SK-N-SH (cell line): Measurements from ENCODE around the gene SNRPE. TPM values are rescaled to one million over a fixed set of nuclear protein-coding genes. Genes with fewer than 3 reads are reported as not detected.
"Not testable (repeated sequence)": the region's sequence is repeated elsewhere in the genome, so short reads cannot be mapped to it uniquely, and the experiment has no call there.

Source experiments
- CTCF ChIA-PET: fragments of 300-600, 350-600 bp; formaldehyde crosslinking; extraction: SDS; loops from one replicate; lab custom pipeline; 2021; lab: Yijun Ruan, JAX
- POLR2A ChIA-PET: fragments of 350-600 bp; sonication (Branson Sonifier 250); formaldehyde crosslinking; extraction: SDS; loops from one replicate; lab custom pipeline; 2020; ENCODE audit warnings: antibody characterized with exemption, inconsistent platforms; lab: Yijun Ruan, JAX
- DNase-seq: peaks from one replicate; pipeline ENCODE4 v3.0.0; 2012
- H2AFZ ChIP-seq: fragments of 200-600 bp; sonication (generic); 2 replicates; pipeline ENCODE4 v1.8.1; 2016; ENCODE audit warnings: antibody characterized with exemption, mild to moderate bottlenecking, low read depth
- H3F3A ChIP-seq: fragments of 200-600 bp; sonication (generic); replicated peaks from 2 replicates; pipeline ENCODE3; 2016; ENCODE audit warnings: antibody characterized with exemption, mild to moderate bottlenecking; ENCODE audit not compliant: insufficient read depth
- H3K27ac ChIP-seq, 2 experiments: fragments of 200-500 bp in 1 of 2; fragments of 200-600 bp in 1 of 2; sonication (Bioruptor generic) in 1 of 2; sonication (generic), shearing (Covaris generic) in 1 of 2; 2 replicates each; pipeline versions ENCODE4 v1.5.1 to v1.6.1; 2014 to 2016; ENCODE audit warnings: low read depth in 2 of 2, inconsistent platforms in 1 of 2, low read length in 1 of 2, mild to moderate bottlenecking in 1 of 2, mixed read lengths in 1 of 2
- H3K27me3 ChIP-seq: fragments of 200-600 bp; sonication (generic), shearing (Covaris generic); 2 replicates; pipeline ENCODE4 v1.6.1; 2016; ENCODE audit warnings: mixed run types; ENCODE audit not compliant: insufficient read depth
- H3K36me3 ChIP-seq, 2 experiments: fragments of 200-500 bp in 1 of 2; fragments of 200-600 bp in 1 of 2; sonication (Bioruptor generic) in 1 of 2; sonication (generic) in 1 of 2; replicated peaks in 1 of 2; 2 replicates each; pipeline versions ENCODE3 to v1.5.1; 2014 to 2016; ENCODE audit warnings: low read length in 1 of 2, mild to moderate bottlenecking in 1 of 2; ENCODE audit not compliant: insufficient read depth in 2 of 2, control insufficient read depth in 1 of 2
- H3K4me1 ChIP-seq, 2 experiments: fragments of 200-500 bp in 1 of 2; fragments of 200-600 bp in 1 of 2; sonication (Bioruptor generic) in 1 of 2; sonication (generic), shearing (Covaris generic) in 1 of 2; 2 replicates each; pipeline versions ENCODE4 v1.5.1 to v1.6.1; 2014 to 2016; ENCODE audit warnings: low read depth in 1 of 2, low read length in 1 of 2, mixed run types in 1 of 2; ENCODE audit not compliant: insufficient read depth in 2 of 2, control insufficient read depth in 1 of 2
- H3K4me2 ChIP-seq: fragments of 200-600 bp; sonication (generic), shearing (Covaris generic); 2 replicates; pipeline ENCODE4 v1.6.1; 2017; ENCODE audit warnings: mixed run types
- H3K4me3 ChIP-seq, 2 experiments: fragments of 200-500 bp in 1 of 2; fragments of 200-600 bp in 1 of 2; sonication (Bioruptor generic) in 1 of 2; sonication (generic), shearing (Covaris generic) in 1 of 2; 2 replicates each; pipeline versions ENCODE4 v1.5.1 to v1.8.1; 2014 to 2016; ENCODE audit warnings: low read depth in 2 of 2, inconsistent platforms in 1 of 2, low read length in 1 of 2, mild to moderate bottlenecking in 1 of 2, mixed read lengths in 1 of 2, moderate library complexity in 1 of 2
- H3K79me2 ChIP-seq: fragments of 200-600 bp; sonication (generic); 2 replicates; pipeline ENCODE4 v1.8.1; 2017; ENCODE audit warnings: mild to moderate bottlenecking; ENCODE audit not compliant: insufficient read depth
- H3K9ac ChIP-seq: fragments of 200-600 bp; sonication (generic); 2 replicates; pipeline ENCODE4 v1.6.1; 2017; ENCODE audit warnings: mixed run types
- H3K9me2 ChIP-seq: fragments of 200-600 bp; sonication (generic); 2 replicates; pipeline ENCODE4 v1.6.1; 2017; ENCODE audit warnings: mixed run types
- H3K9me3 ChIP-seq: fragments of 200-600 bp; sonication (generic); 2 replicates; pipeline ENCODE4 v1.6.1; 2017; ENCODE audit warnings: mixed run types, mild to moderate bottlenecking, moderate library complexity
- H4K20me1 ChIP-seq: fragments of 200-600 bp; sonication (generic); 2 replicates; pipeline ENCODE4 v1.6.1; 2017; ENCODE audit warnings: mild to moderate bottlenecking, mixed run types; ENCODE audit not compliant: insufficient read depth
- ELF1 ChIP-seq: IDR thresholded peaks from 2 replicates; pipeline ENCODE4 v1.4.0; 2012
- FOSL2 ChIP-seq: IDR thresholded peaks from 2 replicates; pipeline ENCODE4 v1.4.0; 2012; ENCODE audit warnings: low read depth, mild to moderate bottlenecking, moderate library complexity, borderline replicate concordance
- GATA2 ChIP-seq: sonication (generic); formaldehyde crosslinking; IDR thresholded peaks from 2 replicates; pipeline ENCODE4 v1.5.0; 2020; ENCODE audit warnings: mild to moderate bottlenecking, missing genetic modification reagents
- JUND ChIP-seq: IDR thresholded peaks from 2 replicates; pipeline ENCODE4 v1.4.0; 2012
- MXI1 ChIP-seq: IDR thresholded peaks from 2 replicates; pipeline ENCODE4 v1.6.1; 2012; ENCODE audit warnings: mild to moderate bottlenecking, low read depth, low read length, improper control_type of control experiment
- NRF1 ChIP-seq: IDR thresholded peaks from 2 replicates; pipeline ENCODE4 v1.6.1; 2012; ENCODE audit warnings: low read depth, mild to moderate bottlenecking, low read length
- RAD21 ChIP-seq: IDR thresholded peaks from 2 replicates; pipeline ENCODE4 v1.6.1; 2012; ENCODE audit warnings: mild to moderate bottlenecking, low read length
- RCOR1 ChIP-seq: fragments of 150-350 bp; IDR thresholded peaks from 2 replicates; pipeline ENCODE4 v1.6.1; 2017; ENCODE audit warnings: antibody characterized with exemption, low read length
- TAF1 ChIP-seq: IDR thresholded peaks from 2 replicates; pipeline ENCODE4 v1.6.1; 2012; ENCODE audit warnings: low read depth, mild to moderate bottlenecking, low read length, moderate library complexity, borderline replicate concordance
- TCF12 ChIP-seq: IDR thresholded peaks from 2 replicates; pipeline ENCODE4 v1.4.0; 2012
- ZBTB33 ChIP-seq: IDR thresholded peaks from 2 replicates; pipeline ENCODE4 v1.4.0; 2012; ENCODE audit warnings: low read depth, borderline replicate concordance
- WGBS: methylation state at CpG from one replicate; pipeline ENCODE4 v1.1.6; 2017; ENCODE audit warnings: low lambda C conversion rate; 5-methylcytosine and 5-hydroxymethylcytosine counted together
- polyA plus RNA-seq, 3 experiments: library from polyadenylated mRNA; depleted of rRNA; stranded (reverse); fragments of >200 nt; gene quantifications; 2 replicates each; pipeline ENCODE4 v1.2.3, GENCODE V29; 2012
- TF ChIP-seq, protein P1 (sequence below): IDR thresholded peaks from 2 replicates; pipeline ENCODE4; 2012
- TF ChIP-seq, protein P2 (sequence below): fragments of 200-600 bp; sonication (generic); IDR thresholded peaks from 2 replicates; pipeline ENCODE4 v1.6.1; 2017; ENCODE audit warnings: antibody characterized with exemption, mild to moderate bottlenecking, moderate library complexity

The SNRPE gene
- polyA plus RNA-seq, 1 of the 3 experiments (the other 2 are of a cell fraction), result 359 TPM

- no peak for TF ChIP-seq ZBTB33
- TF ChIP-seq JUND, result no peak
- TF ChIP-seq ELF1, result no peak
- TF ChIP-seq FOSL2, result no peak
- TF ChIP-seq, all 33 proteins: peak for 0
These were observed 18.0 kb upstream of the SNRPE start (continued) for GRCh38 chr1:203843435-203843834.

DNA sequence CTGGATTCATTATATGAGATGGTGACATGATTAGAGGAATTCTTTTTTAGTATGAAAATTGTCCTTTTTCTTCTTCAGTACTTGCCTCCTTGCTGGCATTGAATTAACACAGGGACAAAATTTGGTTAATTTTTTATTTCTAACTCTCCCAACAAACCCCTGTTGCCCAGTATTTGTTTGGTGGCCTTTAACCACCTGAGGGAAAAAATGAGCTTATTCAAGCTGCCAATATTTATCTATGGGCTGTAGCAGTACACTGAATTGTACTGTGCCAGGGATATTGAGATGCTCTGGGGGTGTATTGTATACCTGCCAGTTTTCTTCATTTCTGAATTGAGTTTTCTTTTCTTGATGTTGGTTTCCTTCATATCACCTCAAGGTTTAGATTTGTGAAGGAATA, 8.3 kb upstream of the SNRPE start:
- H3K9ac ChIP-seq, H3K9me3 ChIP-seq, H3K27ac ChIP-seq, H3K79me2 ChIP-seq, H3K27me3 ChIP-seq, H4K20me1 ChIP-seq, DNase-seq, H2AFZ ChIP-seq, H3K4me2 ChIP-seq, H3K9me2 ChIP-seq, H3K4me3 ChIP-seq, H3K4me1 ChIP-seq, POLR2A ChIA-PET: not testable (repeated sequence)
- CTCF ChIA-PET, result interaction anchor here (0.9 kb wide), 1 partner anchor 354 kb away, joined by 3 read pairs; no protein-coding TSS in a partner anchor
- H3K36me3 ChIP-seq, result peaks cover 69 to 73% of the 10 kb centered on the region in 2 experiments
- H3F3A ChIP-seq, result peaks cover 39% of the 10 kb centered on the region

- Histone ChIP-seq H3K36me3 (peaks cover 32 to 37% of the 10 kb centered on the region in 2 experiments), H3K4me2 (no peak overlapping the region), H3F3A (peaks cover 56% of the 10 kb centered on the region), H3K4me1 (peaks cover 5 to 6% of the 10 kb centered on the region in 2 experiments; a peak in 3 of 4 replicates), H3K27me3 (no peaks in the 10 kb centered on the region), H3K27ac (peak overlapping the region in 1 of 2 experiments; percentile 64; a peak in 2 of 4 replicates), H3K4me3 (no peak overlapping the region), H4K20me1 (no peaks in the 10 kb centered on the region), H3K9me3 (no peaks in the 10 kb centered on the region), H2AFZ (no peak overlapping the region), H3K79me2 (peaks cover 17% of the 10 kb centered on the region), H3K9me2 (no peaks in the 10 kb centered on the region), H3K9ac (no peak overlapping the region)
- ChIA-PET CTCF (interaction anchor here (1.2 to 21.7 kb wide), 4 partner anchors 13 to 541 kb away, joined by 4 to 421 read pairs (median 6); no protein-coding TSS in a partner anchor), POLR2A (no interaction called here)
- WGBS, result 28% methylated on average over 2 of the region's 2 CpGs
- TF ChIP-seq, protein P1, sequence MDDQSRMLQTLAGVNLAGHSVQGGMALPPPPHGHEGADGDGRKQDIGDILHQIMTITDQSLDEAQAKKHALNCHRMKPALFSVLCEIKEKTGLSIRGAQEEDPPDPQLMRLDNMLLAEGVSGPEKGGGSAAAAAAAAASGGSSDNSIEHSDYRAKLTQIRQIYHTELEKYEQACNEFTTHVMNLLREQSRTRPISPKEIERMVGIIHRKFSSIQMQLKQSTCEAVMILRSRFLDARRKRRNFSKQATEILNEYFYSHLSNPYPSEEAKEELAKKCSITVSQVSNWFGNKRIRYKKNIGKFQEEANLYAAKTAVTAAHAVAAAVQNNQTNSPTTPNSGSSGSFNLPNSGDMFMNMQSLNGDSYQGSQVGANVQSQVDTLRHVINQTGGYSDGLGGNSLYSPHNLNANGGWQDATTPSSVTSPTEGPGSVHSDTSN, result 0 out of 2 replicates have a peak, but pooled peaks have one; percentile 4
- TF ChIP-seq TCF12 (0 out of 2 replicates have a peak, but pooled peaks have one; percentile 9), RCOR1 (no peak), NRF1 (no peak), ZBTB33 (no peak), MXI1 (no peak), TAF1 (no peak), FOSL2 (no peak), JUND (peak; percentile 61; the same call in 1 of the 2 replicates), GATA2 (CRISPR knock-in tag) (no peak), RAD21 (no peak)
- TF ChIP-seq, protein P2, sequence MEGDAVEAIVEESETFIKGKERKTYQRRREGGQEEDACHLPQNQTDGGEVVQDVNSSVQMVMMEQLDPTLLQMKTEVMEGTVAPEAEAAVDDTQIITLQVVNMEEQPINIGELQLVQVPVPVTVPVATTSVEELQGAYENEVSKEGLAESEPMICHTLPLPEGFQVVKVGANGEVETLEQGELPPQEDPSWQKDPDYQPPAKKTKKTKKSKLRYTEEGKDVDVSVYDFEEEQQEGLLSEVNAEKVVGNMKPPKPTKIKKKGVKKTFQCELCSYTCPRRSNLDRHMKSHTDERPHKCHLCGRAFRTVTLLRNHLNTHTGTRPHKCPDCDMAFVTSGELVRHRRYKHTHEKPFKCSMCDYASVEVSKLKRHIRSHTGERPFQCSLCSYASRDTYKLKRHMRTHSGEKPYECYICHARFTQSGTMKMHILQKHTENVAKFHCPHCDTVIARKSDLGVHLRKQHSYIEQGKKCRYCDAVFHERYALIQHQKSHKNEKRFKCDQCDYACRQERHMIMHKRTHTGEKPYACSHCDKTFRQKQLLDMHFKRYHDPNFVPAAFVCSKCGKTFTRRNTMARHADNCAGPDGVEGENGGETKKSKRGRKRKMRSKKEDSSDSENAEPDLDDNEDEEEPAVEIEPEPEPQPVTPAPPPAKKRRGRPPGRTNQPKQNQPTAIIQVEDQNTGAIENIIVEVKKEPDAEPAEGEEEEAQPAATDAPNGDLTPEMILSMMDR, result no peak
- no peak for DNase-seq
These were observed 3.3 kb upstream of the SNRPE start for GRCh38 chr1:203858055-203858454.
